HG03039 (cell line): ENCODE results near the gene LFNG.

Experiments
- ATAC-seq: cut with Tn5 transposase; IDR thresholded peaks from one replicate; pipeline ENCODE4 v1.9.1; 2021; ENCODE audit warnings: mild to moderate bottlenecking, moderate library complexity; ENCODE audit not compliant: unreplicated experiment

The LFNG gene

DNA sequence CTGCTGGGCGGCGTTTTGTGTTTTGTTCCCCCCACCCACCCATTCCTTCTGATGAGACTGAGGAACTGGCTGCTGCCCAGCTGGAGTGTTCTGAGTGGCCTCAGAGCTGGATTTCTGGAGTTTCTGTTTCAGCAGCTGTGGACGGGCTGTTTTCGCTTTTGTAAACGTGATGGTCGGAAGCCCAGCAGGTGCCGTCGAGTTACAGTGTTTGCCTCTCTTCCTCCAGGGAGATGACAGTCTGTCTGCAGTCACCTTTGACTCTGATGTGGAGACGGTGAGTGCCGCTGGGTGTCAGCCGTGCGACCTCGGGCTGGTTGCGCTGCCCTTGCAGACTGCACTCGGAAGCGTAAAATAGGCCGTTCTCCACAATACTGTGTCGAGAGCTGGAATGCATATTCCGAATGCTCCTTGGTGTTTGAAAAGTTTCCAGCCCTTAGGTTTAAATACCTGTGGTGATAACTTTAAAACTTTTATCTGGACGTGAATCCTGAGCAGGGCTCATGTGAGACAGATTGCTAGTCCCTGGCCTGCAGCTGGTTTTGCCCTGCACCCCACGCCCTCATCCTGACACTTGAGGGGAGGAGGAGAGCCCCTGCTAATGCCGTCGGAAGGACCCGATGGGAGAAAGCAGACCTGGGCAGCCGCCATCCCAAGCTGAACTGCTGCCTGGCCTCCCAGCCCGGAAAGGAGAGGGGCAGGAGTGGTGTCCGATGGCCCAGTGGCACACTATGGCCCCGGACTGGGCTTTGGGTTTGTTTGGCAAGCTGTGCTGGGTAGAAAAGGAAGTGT lies 47.5 kb downstream of the LFNG start:
- peak; percentile 67 for ATAC-seq

DNA sequence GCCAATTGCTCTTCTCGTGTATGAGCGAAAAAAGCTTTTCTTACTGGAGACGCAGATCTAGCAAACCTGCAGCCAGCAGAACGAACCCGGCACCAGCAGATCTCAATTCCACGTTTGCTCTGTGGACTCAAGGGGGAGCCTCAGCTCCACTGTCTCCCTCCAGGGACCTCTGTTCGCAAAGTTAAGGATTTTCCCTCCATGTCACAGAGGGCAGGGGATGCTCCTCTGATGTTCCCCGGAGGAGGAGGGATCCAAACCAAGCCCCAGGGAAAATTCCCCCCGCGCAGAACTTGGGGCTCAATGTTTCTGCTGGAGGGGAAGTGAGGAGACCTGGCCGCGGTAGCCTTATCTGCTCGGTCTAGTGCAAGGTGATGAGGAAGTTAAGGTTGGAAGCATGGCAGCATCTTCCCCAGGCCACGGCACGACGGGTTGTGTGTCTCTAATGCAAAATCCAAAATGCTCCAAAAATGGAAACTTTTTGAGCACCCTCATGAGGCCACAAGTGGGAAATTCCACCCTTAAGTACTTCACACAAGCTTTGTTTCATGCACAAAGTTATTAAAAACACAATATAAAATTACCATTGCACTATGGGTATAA lies 48.2 kb downstream of the LFNG start:
- no peak for ATAC-seq

DNA sequence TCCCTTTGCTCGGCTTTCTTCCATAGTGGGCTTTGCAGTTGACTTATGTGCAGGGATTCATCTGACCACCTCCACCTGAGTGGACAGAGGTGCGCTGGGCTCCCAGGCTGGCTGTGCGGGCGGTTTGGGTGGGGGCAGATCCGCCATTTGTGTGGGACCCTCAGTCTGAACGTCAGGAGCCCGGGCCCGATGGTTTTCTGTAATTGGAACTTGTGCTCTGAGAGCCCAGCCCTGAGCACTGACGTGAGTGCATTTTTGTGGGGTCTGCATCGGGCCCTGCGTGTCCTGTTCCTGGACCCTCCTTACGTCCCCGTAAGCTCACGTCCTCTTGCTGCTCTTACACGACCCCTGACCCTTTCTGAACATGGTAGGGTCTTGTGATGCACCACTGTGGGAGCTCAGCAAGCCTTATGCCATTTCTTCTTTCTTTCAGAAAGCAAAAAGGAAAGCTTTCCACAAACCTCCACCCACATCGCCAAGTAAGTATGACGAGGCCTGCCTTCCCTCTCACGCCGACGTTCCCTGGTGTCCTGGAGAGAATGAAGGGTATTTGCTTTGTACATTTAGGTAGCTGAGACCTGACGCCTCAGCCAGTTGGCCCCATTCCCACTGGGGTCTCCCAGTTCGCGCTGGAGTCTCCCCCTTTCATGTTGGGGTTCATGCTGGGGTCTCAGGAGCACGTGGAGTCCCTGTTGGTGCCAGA lies 49.1 kb downstream of the LFNG start:
- no peak for ATAC-seq

DNA sequence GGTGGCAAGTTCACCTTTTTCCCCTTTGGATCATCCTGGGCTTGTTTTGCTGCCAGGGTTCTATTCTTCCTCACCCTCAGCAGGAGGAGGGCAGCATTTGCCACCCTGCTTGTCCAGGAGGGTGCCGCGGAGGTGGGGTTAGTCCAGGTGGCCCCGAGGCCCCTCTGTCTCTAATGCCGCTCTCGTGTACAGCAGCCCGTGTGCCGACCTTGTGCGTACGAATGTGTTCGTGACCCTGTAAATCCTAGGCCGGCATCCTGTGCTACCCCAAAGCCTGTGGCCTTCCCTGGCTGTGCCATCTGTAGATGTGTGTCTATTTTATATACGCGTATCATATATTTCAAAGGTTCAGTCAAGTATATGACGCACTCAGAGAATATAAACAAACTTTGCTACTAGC lies 49.8 kb downstream of the LFNG start:
- no peak for ATAC-seq

DNA sequence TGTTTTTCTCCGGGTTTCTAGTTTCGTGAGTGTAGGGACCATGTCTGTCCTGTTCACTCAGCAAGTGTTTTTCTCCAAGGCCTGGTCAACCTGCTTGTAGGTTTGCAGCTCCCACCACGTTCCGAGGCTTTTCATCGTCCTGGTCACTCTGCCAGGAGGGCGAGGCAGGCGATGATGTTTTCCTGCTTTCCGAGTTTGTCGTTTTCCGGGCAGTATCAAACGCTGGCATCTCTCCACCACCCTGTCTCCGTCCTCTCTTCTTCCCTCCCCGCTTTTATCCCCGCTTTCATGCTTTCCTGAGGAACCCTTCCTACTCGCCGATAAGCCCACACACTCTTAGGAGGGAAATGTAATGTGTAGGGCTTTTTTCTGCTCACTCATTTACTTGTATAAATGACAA lies 50.4 kb downstream of the LFNG start:
- ATAC-seq: no peak

DNA sequence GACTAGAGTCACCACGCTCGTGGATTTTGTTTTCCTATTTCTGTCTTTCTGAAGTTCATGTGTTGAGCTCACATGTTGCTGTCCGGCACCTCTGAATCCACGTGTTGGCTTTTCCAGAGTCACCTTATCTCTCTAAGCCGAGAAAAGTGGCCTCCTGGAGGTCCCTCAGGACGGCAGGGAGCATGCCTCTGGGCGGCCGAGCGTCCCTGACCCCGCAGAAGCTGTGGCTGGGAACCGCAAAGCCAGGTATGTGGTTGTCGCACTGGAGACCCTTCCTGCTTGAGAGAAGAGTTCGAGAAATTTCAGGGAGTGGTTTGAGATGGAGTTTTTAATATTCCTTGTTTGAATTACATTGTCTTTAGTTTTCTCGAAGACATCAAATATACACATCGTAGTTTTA lies 51.8 kb downstream of the LFNG start:
- no peak for ATAC-seq

DNA sequence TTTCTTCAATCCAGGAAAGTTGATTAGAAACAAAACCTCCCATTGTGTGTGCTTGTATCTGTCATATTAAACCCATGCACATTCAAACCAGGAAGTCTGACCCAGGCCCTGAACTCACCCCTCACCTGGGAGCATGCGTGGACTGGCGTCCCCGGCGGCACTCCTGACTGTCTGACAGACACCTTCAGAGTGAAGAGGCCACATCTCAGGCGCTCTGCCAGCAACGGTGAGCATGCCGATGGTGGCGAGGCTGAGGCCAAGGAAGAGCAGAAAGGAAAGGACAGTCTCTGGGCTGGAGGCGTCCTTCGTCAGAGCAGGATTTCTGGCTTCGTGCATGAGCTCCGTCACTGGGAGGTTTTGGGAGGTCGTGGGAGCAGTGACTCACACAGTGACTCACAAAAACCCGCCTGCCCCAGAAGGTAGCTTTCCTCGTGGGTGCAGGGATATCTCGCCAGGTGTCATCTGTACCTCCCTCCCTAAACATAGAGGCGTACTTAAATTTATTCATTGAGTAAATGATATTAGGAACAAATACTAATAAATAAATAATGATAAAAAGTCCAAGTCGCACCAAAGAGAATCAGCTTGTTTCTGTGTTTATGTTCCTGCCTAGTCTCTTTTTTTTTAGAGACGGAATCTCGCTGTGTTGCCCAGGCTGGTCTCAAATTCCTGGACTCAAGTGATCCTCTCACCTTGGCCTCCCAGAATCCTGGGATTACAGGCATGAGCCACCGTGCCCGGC lies 52.7 kb downstream of the LFNG start:
- ATAC-seq: no peak

DNA sequence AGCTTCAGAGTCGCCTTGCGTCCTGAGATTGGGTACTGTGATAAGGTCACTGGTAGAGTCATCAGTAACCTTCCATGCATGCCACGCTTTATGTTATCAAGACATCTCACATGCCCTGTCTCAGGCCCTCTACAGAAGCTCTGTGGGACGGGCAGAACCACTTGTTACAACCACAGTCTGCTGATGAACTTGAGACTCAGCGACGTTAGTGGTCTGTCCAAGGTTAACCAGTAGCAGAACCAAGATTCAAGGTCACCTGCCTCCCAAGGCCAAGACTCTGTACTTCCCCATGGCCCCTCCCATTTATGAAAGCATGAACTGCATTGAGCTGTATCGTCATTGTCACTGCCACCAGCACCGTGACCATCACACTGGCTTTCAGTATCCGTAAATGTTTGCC lies 54.2 kb downstream of the LFNG start:
- ATAC-seq: no peak

DNA sequence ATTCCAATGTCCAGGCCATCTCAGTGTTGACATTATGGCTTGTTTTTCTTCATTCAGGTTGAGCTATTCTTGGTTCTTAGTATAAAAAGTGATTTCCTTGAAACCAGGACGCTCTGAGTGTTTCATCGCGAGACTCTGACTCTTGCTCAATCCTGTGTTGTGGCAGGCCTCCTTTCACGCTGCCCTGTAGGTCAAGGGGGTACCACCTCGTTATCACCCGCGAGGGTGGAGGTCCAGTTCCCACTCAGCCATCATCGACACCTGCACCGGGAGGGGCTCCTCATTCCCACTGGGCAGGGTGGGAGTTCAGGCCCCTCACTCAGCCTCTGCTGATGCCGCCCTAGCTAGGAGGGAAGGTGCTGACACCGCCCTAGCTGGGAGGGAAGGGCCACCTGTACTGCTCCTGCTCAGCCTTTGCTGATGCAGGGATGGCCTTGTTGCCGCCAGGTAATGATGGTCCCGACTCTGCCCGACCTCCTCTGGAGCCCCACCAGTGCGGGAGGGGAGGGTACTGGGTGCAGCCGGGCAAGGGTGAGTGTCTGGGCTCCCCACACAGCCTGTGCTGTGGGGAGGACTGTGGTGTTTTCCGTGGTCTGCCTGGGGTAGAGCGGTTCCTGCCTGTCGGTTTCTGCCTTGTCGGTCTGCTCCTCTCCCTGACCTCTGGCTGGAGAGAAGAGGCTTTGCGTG lies 55.6 kb downstream of the LFNG start:
- no peak for ATAC-seq

DNA sequence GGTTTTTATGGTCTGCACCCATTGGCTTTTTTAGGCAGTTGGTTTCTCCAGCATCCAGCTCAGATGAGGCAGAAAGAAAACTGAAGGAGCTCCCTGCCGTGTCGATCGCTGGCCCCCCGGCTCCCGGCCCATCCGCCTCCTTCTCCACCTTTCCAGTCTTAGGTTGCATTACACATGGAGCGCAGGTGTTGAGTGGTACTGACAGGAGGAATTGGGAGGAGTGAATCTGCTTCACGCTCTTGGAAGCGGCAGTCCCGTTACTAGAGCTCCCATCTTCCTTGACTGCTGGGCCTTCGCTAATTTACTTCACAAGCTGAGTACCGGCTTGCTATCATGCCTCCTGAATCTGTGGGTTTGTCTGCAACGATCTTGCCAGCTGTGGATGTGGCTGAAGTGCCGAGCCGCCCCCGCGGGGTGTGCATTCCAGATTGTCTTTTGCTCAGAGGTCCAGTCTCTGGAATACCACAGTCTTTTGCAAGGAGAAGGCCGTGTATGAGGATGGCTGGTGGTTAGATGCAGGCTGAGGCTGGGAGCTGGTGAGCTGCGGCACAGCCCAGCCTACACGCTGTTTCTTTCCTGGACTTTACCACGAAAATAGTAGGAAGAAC lies 56.3 kb downstream of the LFNG start:
- ATAC-seq: no peak

DNA sequence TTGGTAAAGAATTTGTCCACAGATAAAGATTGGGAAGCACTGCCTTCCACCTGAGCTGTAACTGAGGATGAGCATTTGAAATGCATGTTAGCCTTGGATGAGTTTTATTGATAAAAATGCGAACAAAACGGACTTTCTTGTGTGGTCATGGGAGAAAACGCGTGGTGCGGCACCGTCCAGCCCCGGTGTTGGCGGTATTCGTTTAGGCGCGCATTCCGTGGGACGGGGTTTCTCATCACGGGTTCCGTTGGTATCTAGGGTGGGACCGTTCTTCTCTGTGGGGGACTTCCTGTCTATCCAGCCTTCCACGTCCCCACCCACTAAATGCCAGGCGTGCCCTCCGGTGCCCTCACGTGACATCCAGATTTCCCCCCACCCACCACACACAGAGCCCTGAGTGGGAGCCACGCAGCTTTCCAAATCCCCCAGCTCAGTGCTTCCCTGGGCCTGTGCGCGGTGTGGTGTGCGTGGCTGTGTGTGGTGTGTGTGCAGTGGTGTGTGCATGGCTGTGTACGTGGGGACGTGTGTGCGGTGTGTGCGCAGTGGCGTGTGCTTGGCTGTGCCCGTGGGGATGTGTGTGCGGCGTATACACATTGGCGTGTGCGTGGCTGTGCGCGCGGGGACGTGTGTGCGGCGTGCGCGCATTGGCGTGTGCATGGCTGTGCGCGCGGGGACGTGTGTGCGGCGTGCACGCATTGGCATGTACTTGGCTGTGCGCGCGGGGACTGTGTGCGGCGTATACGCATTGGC lies 57.3 kb downstream of the LFNG start:
- ATAC-seq: no peak
